Astrocyte of the cerebellum (primary cell): ENCODE measurements around the gene TCF3.
"Not testable (repeated sequence)": the region's sequence is repeated elsewhere in the genome, so short reads cannot be mapped to it uniquely, and the experiment has no call there.

Source experiments
- DNase-seq: peaks from one replicate; pipeline ENCODE4 v3.0.0-alpha.2; 2011; ENCODE audit warnings: low read depth
- H3K4me3 ChIP-seq: 2 replicates; pipeline ENCODE4 v1.5.1; 2011; ENCODE audit warnings: mild to moderate bottlenecking, low read depth, low read length, moderate library complexity
- in situ Hi-C: cut with HindIII; loops from 2 replicates; pipeline ENCODE4 v1.10.0; 2017; ENCODE audit warnings: low sequenced_read_pairs
- TF ChIP-seq, protein P1 (sequence below): IDR thresholded peaks from 2 replicates; pipeline ENCODE4 v1.5.1; 2012; ENCODE audit warnings: low read length, low read depth, moderate library complexity, mild to moderate bottlenecking; ENCODE audit errors: missing control alignments

The TCF3 gene

DNA sequence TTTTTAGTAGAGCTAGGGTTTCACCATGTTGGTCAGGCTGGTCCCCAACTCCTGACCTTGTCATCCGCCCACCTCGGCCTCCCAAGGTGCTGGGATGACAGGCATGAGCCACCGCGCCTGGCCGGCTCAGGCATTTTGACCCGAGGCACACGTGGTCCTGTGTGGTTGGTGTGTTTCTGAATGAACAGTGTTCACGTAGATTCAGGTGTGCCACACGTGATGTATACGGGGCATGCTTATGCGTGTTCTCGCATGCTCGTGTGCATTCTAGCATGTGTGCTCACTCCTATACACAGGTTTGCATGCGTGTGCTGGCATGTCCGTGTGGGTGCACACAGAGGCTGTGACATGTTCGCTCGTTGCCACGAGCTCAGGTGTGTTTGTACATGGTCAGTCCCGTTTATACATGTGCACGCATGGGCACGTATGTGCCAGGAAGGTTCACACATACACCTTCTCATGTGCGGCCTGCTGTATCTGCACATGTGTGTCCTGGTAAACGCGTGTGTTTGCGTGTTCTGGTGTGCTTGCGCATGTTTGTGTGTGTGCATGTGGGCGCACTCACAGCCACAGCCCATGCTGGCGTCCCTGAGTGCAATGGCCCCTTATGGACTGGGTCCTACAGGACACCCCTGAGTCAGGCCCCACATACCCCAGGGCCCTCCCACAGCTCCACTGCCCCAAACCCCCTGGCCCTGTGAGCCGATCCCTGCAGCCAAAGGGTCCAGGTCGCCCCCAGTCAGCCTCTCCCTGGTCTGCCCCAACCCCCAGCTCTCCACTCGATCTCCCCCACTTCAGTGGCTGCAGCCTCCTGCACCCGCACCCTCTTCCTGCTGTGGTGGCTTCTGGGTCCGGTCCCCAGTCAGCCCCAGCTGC lies 20.6 kb upstream of the TCF3 start:
- in situ Hi-C loops: no loop called here
- H3K4me3 ChIP-seq: no peak overlapping the region
- DNase-seq: no peak
- TF ChIP-seq, protein P1, sequence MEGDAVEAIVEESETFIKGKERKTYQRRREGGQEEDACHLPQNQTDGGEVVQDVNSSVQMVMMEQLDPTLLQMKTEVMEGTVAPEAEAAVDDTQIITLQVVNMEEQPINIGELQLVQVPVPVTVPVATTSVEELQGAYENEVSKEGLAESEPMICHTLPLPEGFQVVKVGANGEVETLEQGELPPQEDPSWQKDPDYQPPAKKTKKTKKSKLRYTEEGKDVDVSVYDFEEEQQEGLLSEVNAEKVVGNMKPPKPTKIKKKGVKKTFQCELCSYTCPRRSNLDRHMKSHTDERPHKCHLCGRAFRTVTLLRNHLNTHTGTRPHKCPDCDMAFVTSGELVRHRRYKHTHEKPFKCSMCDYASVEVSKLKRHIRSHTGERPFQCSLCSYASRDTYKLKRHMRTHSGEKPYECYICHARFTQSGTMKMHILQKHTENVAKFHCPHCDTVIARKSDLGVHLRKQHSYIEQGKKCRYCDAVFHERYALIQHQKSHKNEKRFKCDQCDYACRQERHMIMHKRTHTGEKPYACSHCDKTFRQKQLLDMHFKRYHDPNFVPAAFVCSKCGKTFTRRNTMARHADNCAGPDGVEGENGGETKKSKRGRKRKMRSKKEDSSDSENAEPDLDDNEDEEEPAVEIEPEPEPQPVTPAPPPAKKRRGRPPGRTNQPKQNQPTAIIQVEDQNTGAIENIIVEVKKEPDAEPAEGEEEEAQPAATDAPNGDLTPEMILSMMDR: no peak

DNA sequence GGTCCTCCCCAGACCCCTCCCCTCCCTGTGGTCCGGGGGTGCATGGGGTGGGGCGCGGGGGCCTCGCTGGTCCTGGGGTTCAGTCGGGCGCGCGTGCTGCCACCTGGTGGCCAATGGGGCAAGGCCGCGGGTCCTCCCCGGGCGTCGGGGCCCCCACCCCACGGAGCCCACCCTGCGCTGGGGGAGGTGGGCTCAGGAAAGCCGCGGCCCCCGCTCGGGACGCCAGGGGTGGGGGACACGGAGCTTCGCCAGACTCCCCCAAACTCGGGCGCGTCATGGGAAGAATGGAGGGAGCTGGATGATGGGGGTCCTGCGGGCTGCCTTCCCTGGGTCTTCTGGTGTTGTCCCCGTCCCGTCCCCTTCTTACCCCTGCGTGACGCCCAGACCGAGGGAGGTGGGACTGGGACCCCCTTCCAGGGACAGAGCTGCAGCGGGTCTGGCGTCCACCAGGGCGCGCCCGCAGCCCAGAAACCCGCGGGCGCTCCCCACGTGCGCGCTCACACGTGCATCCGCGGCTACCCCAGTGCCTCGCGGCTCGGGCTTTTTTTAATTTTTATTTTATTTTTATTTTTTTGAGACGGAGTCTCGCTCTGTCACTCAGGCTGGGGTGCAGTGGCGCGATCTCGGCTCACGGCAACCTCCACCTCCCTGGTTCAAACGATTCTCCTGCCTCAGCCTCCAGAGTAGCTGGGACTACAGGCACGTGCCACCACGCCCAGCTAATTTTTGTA lies 19.8 kb upstream of the TCF3 start:
- no peak for DNase-seq
- TF ChIP-seq, protein P1: peak; percentile 71
- in situ Hi-C loops: no loop called here
- peak overlapping the region; percentile 16 for H3K4me3 ChIP-seq

DNA sequence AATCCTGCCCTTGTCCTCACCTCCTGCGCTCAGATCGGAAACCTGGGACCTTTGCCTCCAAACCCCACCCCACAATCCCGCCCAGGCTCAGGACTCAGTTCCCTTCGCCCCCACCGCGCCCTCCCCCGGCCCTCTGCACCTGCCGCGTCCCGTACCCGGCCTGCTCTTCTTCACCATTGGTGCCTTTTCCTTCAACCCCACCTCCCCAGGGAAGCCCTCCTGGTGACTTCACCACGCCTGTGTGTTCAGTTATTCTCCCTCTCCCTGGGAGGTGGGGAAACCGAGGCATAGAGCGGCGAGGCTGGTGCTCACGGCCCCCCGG lies 19.3 kb upstream of the TCF3 start:
- no peak overlapping the region for H3K4me3 ChIP-seq
- no peak for DNase-seq
- in situ Hi-C loops: no loop called here
- TF ChIP-seq, protein P1: no peak

DNA sequence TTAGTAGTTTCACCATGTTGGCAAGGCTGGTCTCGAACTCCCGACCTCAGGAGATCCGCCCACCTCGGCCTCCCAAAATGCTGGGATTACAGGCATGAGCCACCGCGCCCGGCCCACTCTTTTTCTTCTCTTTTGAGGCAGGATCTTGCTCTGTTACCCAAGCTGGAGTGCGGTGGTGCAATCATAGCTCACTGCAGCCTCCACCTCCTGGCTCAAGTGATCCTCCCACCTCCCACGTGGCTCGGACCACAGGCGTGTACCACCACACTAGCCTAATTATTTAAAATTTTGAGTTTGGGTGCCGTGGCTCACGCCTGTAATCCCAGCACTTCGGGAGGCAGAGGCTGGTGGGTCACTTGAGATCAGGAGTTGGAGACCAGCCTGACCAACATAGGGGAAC lies 18.3 kb upstream of the TCF3 start:
- DNase-seq, H3K4me3 ChIP-seq, in situ Hi-C loops: not testable (repeated sequence)

DNA sequence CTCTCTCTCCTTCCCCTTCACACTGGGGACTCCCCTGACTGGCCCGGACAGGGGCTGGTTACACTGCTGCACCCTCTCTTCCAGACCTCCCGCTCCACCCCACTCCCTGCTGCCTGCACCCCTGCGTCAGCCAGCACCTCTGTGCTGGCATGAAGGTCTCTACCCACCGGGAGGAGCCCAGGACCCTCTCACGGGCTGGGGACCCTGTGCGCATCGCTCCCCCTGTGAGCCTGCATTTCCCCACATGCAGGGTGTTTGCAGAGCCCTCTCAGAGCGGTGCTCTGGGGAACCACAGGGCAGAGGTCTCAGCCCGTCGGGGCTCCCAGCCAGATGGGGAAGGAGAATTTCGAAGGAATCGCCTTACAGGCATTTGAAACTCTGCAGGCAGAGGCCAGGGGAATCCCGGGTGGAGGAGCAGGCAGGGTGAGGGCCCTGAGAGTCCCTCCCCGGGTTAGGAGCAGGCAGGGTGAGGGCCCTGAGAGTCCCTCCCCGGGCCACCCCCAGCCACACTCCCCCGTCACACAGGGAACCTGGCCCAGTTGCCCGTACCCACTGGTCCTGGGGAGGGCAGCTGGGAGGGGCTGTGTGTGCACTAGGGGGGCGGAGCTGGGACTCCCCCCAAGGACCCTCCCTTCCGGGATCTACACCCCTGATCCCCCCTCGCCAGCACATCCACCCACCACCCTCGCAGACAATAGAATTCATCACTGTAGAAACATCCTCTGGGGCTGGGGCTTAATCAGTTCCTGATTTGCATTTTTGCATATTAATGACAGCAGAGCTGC lies 16.3 kb upstream of the TCF3 start:
- no peak for DNase-seq
- TF ChIP-seq, protein P1: no peak
- no peak overlapping the region for H3K4me3 ChIP-seq
- in situ Hi-C loops: no loop called here

DNA sequence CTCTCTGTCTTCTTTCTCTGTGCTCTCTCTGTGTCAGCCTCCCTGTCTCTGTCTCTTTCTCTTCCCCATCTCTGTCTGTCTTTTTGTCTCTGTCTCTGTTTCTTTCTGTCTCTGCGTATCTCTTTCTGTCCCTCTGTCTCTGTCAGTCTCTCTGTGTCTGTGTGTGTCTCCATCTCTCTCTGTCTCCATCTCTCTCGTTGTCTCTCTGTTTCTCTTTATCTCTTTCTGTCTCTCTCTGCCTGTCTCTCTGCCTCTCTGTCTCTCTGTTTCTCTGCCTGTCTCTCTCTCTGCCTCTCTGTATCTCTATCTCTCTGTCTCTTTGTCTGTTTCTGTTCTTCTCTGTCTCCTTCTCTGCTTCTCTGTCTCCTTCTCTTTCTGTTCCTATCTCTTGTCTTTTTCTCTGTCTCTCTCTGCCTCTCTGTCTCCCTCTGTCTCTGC lies 15.7 kb upstream of the TCF3 start:
- in situ Hi-C loops: no loop called here
- no peak for DNase-seq
- TF ChIP-seq, protein P1: no peak
- H3K4me3 ChIP-seq: no peak overlapping the region
